K562 (cell line): ENCODE measurements around the gene RETREG1. TPM values are rescaled to one million over a fixed set of nuclear protein-coding genes. Genes with fewer than 3 reads are reported as not detected.
"Not testable (repeated sequence)": the region's sequence is repeated elsewhere in the genome, so short reads cannot be mapped to it uniquely, and the experiment has no call there.

Experiments
- ATAC-seq: fragments of 200-7000 bp; cut with Tn5 transposase; 3 replicates; pipeline ENCODE4 v1.9.1; 2020; ENCODE audit warnings: moderate library complexity
- BruUV-seq: library from RNA; stranded (reverse); fragments of 400-500 nt; replicated peaks from 2 replicates; lab custom pipeline; 2021; lab: Mats Ljungman, UMichigan
- CTCF ChIA-PET: fragments of 300-600 bp; formaldehyde crosslinking; extraction: SDS; loops from one replicate; lab custom pipeline; 2021; ENCODE audit warnings: low intra/inter-chr PET ratio; lab: Yijun Ruan, JAX
- POLR2A ChIA-PET: fragments of 300-600, 350-650 bp; sonication (Branson Sonifier 250); formaldehyde crosslinking; extraction: SDS; loops from one replicate; lab custom pipeline; 2021; ENCODE audit warnings: antibody characterized with exemption, inconsistent platforms; lab: Yijun Ruan, JAX
- DNase-seq, 4 experiments: peaks; one replicate each; pipeline versions ENCODE4 v3.0.0 to v3.0.0-alpha.2; 2011 to 2018; ENCODE audit warnings: low spot score in 3 of 4, mixed read lengths in 3 of 4; ENCODE audit errors: extremely low read depth in 1 of 4
- FAIRE-seq: peaks from 2 replicates; lab custom pipeline; 2011; peaks lifted over from hg19 to GRCh38; lab: Jason Lieb, UNC
- H2AFZ ChIP-seq: 2 replicates; pipeline ENCODE4 v1.6.0; 2011; ENCODE audit warnings: low read depth, low read length, control low read depth, inconsistent platforms
- H3K27ac ChIP-seq: fragments of 200-600 bp; 3 replicates; pipeline ENCODE4 v1.8.0; 2011; ENCODE audit warnings: low read depth, mild to moderate bottlenecking, control low read depth, inconsistent platforms, low read length, moderate library complexity, mixed read lengths; ENCODE audit errors: extremely low read depth
- H3K27me3 ChIP-seq, 2 experiments: fragments of 300-600 bp in 1 of 2; 2 replicates in 1 of 2; 3 replicates in 1 of 2; pipeline versions ENCODE4 v1.6.0 to v1.8.0; 2011; ENCODE audit warnings: inconsistent platforms in 2 of 2, low read length in 2 of 2, mild to moderate bottlenecking in 1 of 2, mixed read lengths in 1 of 2, moderate library complexity in 1 of 2; ENCODE audit not compliant: control insufficient read depth in 2 of 2, insufficient read depth in 2 of 2
- H3K36me3 ChIP-seq: fragments of 300-600 bp; 3 replicates; pipeline ENCODE4 v1.8.0; 2011; ENCODE audit warnings: mild to moderate bottlenecking, low read length, inconsistent platforms; ENCODE audit not compliant: control insufficient read depth, insufficient read depth
- H3K4me1 ChIP-seq, 2 experiments: fragments of 200-600 bp in 1 of 2; replicated peaks in 1 of 2; 2 replicates in 1 of 2; 3 replicates in 1 of 2; pipeline versions ENCODE4 v1.5.1 to v1.8.0; 2011; ENCODE audit warnings: inconsistent platforms in 2 of 2, low read length in 2 of 2, mild to moderate bottlenecking in 1 of 2, mixed read lengths in 1 of 2, moderate library complexity in 1 of 2; ENCODE audit not compliant: control insufficient read depth in 2 of 2, insufficient read depth in 2 of 2
- H3K4me2 ChIP-seq: 2 replicates; pipeline ENCODE4 v1.6.1; 2011; ENCODE audit warnings: low read length, control low read depth, inconsistent platforms, mixed read lengths; ENCODE audit not compliant: insufficient read depth
- H3K4me3 ChIP-seq: fragments of 200-600 bp; sonication (generic), shearing (Covaris generic); 2 replicates; pipeline ENCODE4 v1.5.1; 2016; ENCODE audit warnings: control low read depth, inconsistent platforms
- H3K79me2 ChIP-seq: fragments of 200-600 bp; 3 replicates; pipeline ENCODE4 v1.8.0; 2011; ENCODE audit warnings: low read length, inconsistent platforms; ENCODE audit not compliant: control insufficient read depth, insufficient read depth
- H3K9ac ChIP-seq, 2 experiments: 2 replicates each; pipeline versions ENCODE4 v1.6.0 to v1.6.1; 2011; ENCODE audit warnings: low read depth in 2 of 2, low read length in 2 of 2, control low read depth in 1 of 2, inconsistent platforms in 1 of 2, mild to moderate bottlenecking in 1 of 2, mixed read lengths in 1 of 2; ENCODE audit not compliant: insufficient read depth in 1 of 2
- H3K9me1 ChIP-seq: one replicate; pipeline ENCODE4 v1.6.0; 2011; ENCODE audit warnings: inconsistent platforms, mild to moderate bottlenecking, low read length, moderate library complexity; ENCODE audit not compliant: control insufficient read depth, insufficient read depth
- H3K9me3 ChIP-seq: replicated peaks from 2 replicates; pipeline ENCODE4 v1.5.1; 2011; ENCODE audit warnings: low read depth, low read length, inconsistent platforms; ENCODE audit not compliant: control insufficient read depth, insufficient read depth
- H4K20me1 ChIP-seq: replicated peaks from 2 replicates; pipeline ENCODE4 v1.6.1; 2011; ENCODE audit warnings: low read length, inconsistent platforms, mixed read lengths; ENCODE audit not compliant: control insufficient read depth, insufficient read depth
- DMBX1 ChIP-seq: fragments of 250-450 bp; sonication (Bioruptor Pico); IDR thresholded peaks from 2 replicates; pipeline ENCODE4 v1.8.0; 2022; ENCODE audit warnings: inconsistent platforms, mild to moderate bottlenecking, moderate library complexity, borderline replicate concordance
- MCM2 ChIP-seq: fragments of 450-650 bp; IDR thresholded peaks from 2 replicates; pipeline ENCODE4 v1.6.1; 2017; ENCODE audit warnings: low read depth, mild to moderate bottlenecking
- MTF1 ChIP-seq: fragments of 250-450 bp; sonication (Bioruptor Pico); IDR thresholded peaks from 2 replicates; pipeline ENCODE4 v1.9.0; 2021; ENCODE audit warnings: moderate library complexity, mild to moderate bottlenecking, inconsistent platforms, borderline replicate concordance
- RHOXF2B ChIP-seq: fragments of 250-450 bp; sonication (Bioruptor Pico); conservative IDR thresholded peaks from 2 replicates; pipeline ENCODE4 v1.5.1; 2021
- ZFX ChIP-seq: sonication (generic); formaldehyde crosslinking; IDR thresholded peaks from 2 replicates; pipeline ENCODE4 v1.8.0; 2022; ENCODE audit warnings: mild to moderate bottlenecking, missing genetic modification reagents, moderate library complexity
- WGBS: fragments of 100-300 bp; shearing (Covaris generic); methylation state at CpG from one replicate; pipeline ENCODE4 v1.1.6; 2016; ENCODE audit warnings: low coverage, mixed read lengths; ENCODE audit not compliant: insufficient coverage; ENCODE audit errors: missing lambda C conversion rate; 5-methylcytosine and 5-hydroxymethylcytosine counted together
- in situ Hi-C: fragments of 300-500 bp; cut with MboI; formaldehyde crosslinking; loops from 4 replicates; pipeline ENCODE4 v1.15.0; 2018; ENCODE audit warnings: inconsistent platforms, mixed read lengths
- intact Hi-C: fragments of 100-400 bp; cut with micrococcal nuclease; formaldehyde crosslinking; loops from 2 replicates; pipeline ENCODE4 v1.14.2; 2022
- polyA plus RNA-seq, 8 experiments: library from polyadenylated mRNA; depleted of rRNA in 4 of 8; stranded (reverse) in 5 of 8; unstranded in 3 of 8; fragments of >200 nt; fragmentation: Nextera tagmentation in 2 of 8; fragmentation: Illumina TruSeq in 1 of 8; extraction: Ambion mirVana in 2 of 8; extraction: Trizol in 1 of 8; gene quantifications; 2 replicates each; pipeline versions ENCODE4 v1.2.1 to v1.2.3, GENCODE V29; 2011 to 2014; ENCODE audit warnings: inconsistent platforms in 1 of 8, missing spikeins in 1 of 8
- total RNA-seq, 7 experiments: library from RNA; depleted of rRNA in 6 of 7; stranded (reverse); fragments of >200 nt in 6 of 7; fragmentation: Illumina TruSeq in 2 of 7; extraction: Trizol in 2 of 7; gene quantifications; 2 replicates each; pipeline versions ENCODE4 v1.2.1 to v1.2.3, GENCODE V29; 2011 to 2021; ENCODE audit warnings: low replicate concordance in 1 of 7
- TF ChIP-seq, protein P1 (sequence below): fragments of 450-650 bp; IDR thresholded peaks from 2 replicates; pipeline ENCODE4 v1.6.1; 2016; ENCODE audit warnings: mild to moderate bottlenecking

The RETREG1 gene
- total and polyA plus RNA-seq, 9 of the 15 experiments (the other 6 are each of a cell fraction or from before 2014, with no cell fraction given) = 0.01 to 0.20 (median 0.08) TPM; not detected in 5

DNA sequence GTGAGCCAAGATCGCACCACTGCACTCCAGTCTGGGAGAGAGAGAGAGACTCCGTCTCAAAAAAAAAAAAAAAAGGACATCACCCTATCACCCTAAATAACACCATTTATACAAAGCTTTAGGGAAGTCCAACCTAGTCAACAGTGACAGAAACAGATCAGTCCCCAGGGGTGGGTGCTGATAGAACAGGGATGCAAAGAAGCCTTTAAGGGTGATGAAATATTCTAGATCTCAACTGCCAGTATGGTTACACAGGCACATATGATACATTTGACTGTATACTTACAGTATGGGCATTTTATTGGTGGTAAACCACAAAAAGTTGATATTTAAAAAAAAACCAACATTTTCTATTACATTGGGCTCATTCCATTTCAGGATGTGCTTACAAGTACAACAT is 4.8 kb downstream of the RETREG1 start (continued):
- TF ChIP-seq DMBX1 (CRISPR knock-in tag) (no peak), RHOXF2B (CRISPR knock-in tag) (no peak), MTF1 (CRISPR knock-in tag) (no peak), MCM2 (no peak), ZFX (CRISPR knock-in tag) (no peak)
- TF ChIP-seq, protein P1, sequence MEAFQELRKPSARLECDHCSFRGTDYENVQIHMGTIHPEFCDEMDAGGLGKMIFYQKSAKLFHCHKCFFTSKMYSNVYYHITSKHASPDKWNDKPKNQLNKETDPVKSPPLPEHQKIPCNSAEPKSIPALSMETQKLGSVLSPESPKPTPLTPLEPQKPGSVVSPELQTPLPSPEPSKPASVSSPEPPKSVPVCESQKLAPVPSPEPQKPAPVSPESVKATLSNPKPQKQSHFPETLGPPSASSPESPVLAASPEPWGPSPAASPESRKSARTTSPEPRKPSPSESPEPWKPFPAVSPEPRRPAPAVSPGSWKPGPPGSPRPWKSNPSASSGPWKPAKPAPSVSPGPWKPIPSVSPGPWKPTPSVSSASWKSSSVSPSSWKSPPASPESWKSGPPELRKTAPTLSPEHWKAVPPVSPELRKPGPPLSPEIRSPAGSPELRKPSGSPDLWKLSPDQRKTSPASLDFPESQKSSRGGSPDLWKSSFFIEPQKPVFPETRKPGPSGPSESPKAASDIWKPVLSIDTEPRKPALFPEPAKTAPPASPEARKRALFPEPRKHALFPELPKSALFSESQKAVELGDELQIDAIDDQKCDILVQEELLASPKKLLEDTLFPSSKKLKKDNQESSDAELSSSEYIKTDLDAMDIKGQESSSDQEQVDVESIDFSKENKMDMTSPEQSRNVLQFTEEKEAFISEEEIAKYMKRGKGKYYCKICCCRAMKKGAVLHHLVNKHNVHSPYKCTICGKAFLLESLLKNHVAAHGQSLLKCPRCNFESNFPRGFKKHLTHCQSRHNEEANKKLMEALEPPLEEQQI = no peak

- H3K9ac ChIP-seq, H3K4me1 ChIP-seq, POLR2A ChIA-PET, CTCF ChIA-PET, DNase-seq, BruUV-seq, H3K4me2 ChIP-seq, FAIRE-seq, H3K27me3 ChIP-seq, ATAC-seq, H3K36me3 ChIP-seq, H4K20me1 ChIP-seq, H2AFZ ChIP-seq, intact Hi-C loops, H3K27ac ChIP-seq, H3K4me3 ChIP-seq, H3K9me1 ChIP-seq, H3K9me3 ChIP-seq, in situ Hi-C loops, H3K79me2 ChIP-seq: not testable (repeated sequence)
- 0% methylated on average over 1 of the region's 2 CpGs for WGBS
These were observed 5.9 kb downstream of the RETREG1 start for GRCh38 chr5:16610896-16611295.
